AG04449 (cell line): ENCODE data around the gene FAM83C.

Source experiments
- CTCF ChIA-PET: fragments of 350-600 bp; formaldehyde crosslinking; extraction: SDS; loops from one replicate; lab custom pipeline; 2021; ENCODE audit warnings: antibody characterized with exemption; lab: Yijun Ruan, JAX
- POLR2A ChIA-PET: fragments of 400-600, 350-600 bp; formaldehyde crosslinking; extraction: SDS; loops from one replicate; lab custom pipeline; 2020; ENCODE audit warnings: antibody characterized with exemption, inconsistent platforms; lab: Yijun Ruan, JAX
- DNase-seq: peaks from one replicate; pipeline ENCODE4 v3.0.0-alpha.2; 2010; ENCODE audit warnings: low read depth, low spot score
- H3K4me3 ChIP-seq: 2 replicates; pipeline ENCODE4 v1.5.1; 2011; ENCODE audit warnings: low read depth, mild to moderate bottlenecking, control low read depth, low read length
- CTCF ChIP-seq: IDR thresholded peaks from one replicate; pipeline ENCODE4 v1.5.1; 2011; ENCODE audit warnings: mild to moderate bottlenecking, moderate library complexity, low read length, control low read depth, inconsistent platforms; ENCODE audit not compliant: insufficient read depth; ENCODE audit errors: missing control alignments

The FAM83C gene

GRCh38 chr20:35280523-35280922 is 11.7 kb downstream of the FAM83C start:
- H3K4me3 ChIP-seq, result no peak overlapping the region
- no peak for TF ChIP-seq CTCF
- DNase-seq, result no peak
- ChIA-PET CTCF (interaction anchor here (0.9 to 5.0 kb wide), 10 partner anchors 10 to 173 kb away, joined by 3 to 42 read pairs (median 4); partner anchors contain the start of gene GDF5), POLR2A (interaction anchor here (0.8 to 1.2 kb wide), 2 partner anchors 25 to 148 kb away, joined by 3 read pairs; no protein-coding TSS in a partner anchor)

- no peak for TF ChIP-seq CTCF
- no peak overlapping the region for H3K4me3 ChIP-seq
- CTCF ChIA-PET, result interaction anchor here (0.8 to 5.1 kb wide), 10 partner anchors 10 to 183 kb away, joined by 3 to 15 read pairs (median 4); partner anchors contain the start of gene GDF5
- no peak for DNase-seq
- POLR2A ChIA-PET, result interaction anchor here (1.4 kb wide), 1 partner anchor 26 kb away, joined by 3 read pairs; no protein-coding TSS in a partner anchor
Measured at GRCh38 chr20:35279533-35280174, 12.6 kb downstream of the FAM83C start.

- ChIA-PET POLR2A (interaction anchor here (1.4 kb wide), 1 partner anchor 27 kb away, joined by 3 read pairs; no protein-coding TSS in a partner anchor), CTCF (interaction anchor here (1.1 to 5.1 kb wide), 9 partner anchors 19 to 183 kb away, joined by 3 to 29 read pairs (median 6); partner anchors contain the start of gene GDF5)
- no peak overlapping the region for H3K4me3 ChIP-seq
- TF ChIP-seq CTCF, result no peak
- DNase-seq, result no peak
Measured at GRCh38 chr20:35279040-35279439, 13.2 kb downstream of the FAM83C start.

- TF ChIP-seq CTCF, result peak; percentile 48
- H3K4me3 ChIP-seq, result peak within 1 kb of the TSS; percentile 83
- CTCF ChIA-PET, result interaction anchor here (0.8 to 5.1 kb wide), 16 partner anchors 9 to 190 kb away, joined by 3 to 29 read pairs (median 4); partner anchors contain the start of genes CEP250, EDEM2 and GDF5
- POLR2A ChIA-PET, result interaction anchor here (0.6 to 1.4 kb wide), 9 partner anchors 28 to 178 kb away, joined by 3 to 10 read pairs (median 3); partner anchors contain the start of genes CEP250 and GDF5
- DNase-seq, result no peak
Measured at GRCh38 chr20:35277531-35278395, 14.5 kb downstream of the FAM83C start, which contains the start of gene MMP24OS. MMP24OS (minus strand) TSS chr20:35278122; CDS start chr20:35277929, 193 bp downstream.

- ChIA-PET CTCF (interaction anchor here (0.8 to 5.1 kb wide), 12 partner anchors 8 to 190 kb away, joined by 3 to 29 read pairs (median 6); partner anchors contain the start of genes EDEM2 and GDF5), POLR2A (interaction anchor here (1.4 kb wide), 2 partner anchors 161 to 179 kb away, joined by 4 to 10 read pairs; partner anchors contain the start of genes CEP250 and GDF5)
- no peak for DNase-seq
- H3K4me3 ChIP-seq, result peak overlapping the region; percentile 83
- no peak for TF ChIP-seq CTCF
Measured at GRCh38 chr20:35277127-35277526, 15.1 kb downstream of the FAM83C start.
